Measurements from ENCODE around the gene ZDHHC12.

DNA sequence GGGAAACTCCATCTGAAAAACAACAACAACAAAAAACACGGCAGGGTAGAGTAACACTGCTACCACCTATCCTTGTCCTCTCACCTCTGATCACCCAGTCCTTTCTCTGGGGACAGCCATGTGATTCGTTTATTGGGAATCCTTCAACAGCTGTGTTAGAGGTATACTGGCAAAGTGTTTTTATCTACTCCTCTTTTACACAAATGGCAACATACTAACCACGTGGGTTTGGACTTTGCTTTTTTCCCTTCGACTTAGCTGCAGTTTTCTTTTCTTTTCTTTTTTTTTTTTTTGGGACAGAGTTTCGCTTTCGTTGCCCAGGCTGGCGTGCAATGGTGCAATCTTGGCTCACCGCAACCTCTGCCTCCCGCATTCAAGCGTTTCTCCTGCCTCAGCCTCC is 46.1 kb downstream of the ZDHHC12 start:
- TF ChIP-seq CTCF (IDR thresholded peaks at IDR 0.05) (no peak), TEAD4 (CRISPR knock-in tag; IDR thresholded peaks at IDR 0.05) (no peak), SMAD3 (CRISPR knock-in tag; IDR thresholded peaks at IDR 0.05; ENCODE audit: borderline replicate concordance) (no peak), USF2 (CRISPR knock-in tag; IDR thresholded peaks at IDR 0.05) (no peak), ATF3 (CRISPR knock-in tag; conservative IDR thresholded peaks at IDR 0.05) (no peak), MXD4 (CRISPR knock-in tag; IDR thresholded peaks at IDR 0.05; ENCODE audit: borderline replicate concordance) (no peak), HMGA2 (CRISPR knock-in tag; IDR thresholded peaks at IDR 0.05) (no peak)
- TF ChIP-seq, protein P1, sequence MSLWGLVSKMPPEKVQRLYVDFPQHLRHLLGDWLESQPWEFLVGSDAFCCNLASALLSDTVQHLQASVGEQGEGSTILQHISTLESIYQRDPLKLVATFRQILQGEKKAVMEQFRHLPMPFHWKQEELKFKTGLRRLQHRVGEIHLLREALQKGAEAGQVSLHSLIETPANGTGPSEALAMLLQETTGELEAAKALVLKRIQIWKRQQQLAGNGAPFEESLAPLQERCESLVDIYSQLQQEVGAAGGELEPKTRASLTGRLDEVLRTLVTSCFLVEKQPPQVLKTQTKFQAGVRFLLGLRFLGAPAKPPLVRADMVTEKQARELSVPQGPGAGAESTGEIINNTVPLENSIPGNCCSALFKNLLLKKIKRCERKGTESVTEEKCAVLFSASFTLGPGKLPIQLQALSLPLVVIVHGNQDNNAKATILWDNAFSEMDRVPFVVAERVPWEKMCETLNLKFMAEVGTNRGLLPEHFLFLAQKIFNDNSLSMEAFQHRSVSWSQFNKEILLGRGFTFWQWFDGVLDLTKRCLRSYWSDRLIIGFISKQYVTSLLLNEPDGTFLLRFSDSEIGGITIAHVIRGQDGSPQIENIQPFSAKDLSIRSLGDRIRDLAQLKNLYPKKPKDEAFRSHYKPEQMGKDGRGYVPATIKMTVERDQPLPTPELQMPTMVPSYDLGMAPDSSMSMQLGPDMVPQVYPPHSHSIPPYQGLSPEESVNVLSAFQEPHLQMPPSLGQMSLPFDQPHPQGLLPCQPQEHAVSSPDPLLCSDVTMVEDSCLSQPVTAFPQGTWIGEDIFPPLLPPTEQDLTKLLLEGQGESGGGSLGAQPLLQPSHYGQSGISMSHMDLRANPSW (CRISPR knock-in tag; conservative IDR thresholded peaks at IDR 0.05; ENCODE audit: low read depth) = no peak
- TF ChIP-seq, protein P2, sequence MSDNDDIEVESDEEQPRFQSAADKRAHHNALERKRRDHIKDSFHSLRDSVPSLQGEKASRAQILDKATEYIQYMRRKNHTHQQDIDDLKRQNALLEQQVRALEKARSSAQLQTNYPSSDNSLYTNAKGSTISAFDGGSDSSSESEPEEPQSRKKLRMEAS (CRISPR knock-in tag; IDR thresholded peaks at IDR 0.05) = no peak
